GM21737 (cell line): ENCODE measurements around the gene NHSL2.

Experiments
- ATAC-seq: cut with Tn5 transposase; IDR thresholded peaks from one replicate; pipeline ENCODE4 v1.9.1; 2021; ENCODE audit warnings: mild to moderate bottlenecking, moderate library complexity; ENCODE audit not compliant: unreplicated experiment

The NHSL2 gene

DNA sequence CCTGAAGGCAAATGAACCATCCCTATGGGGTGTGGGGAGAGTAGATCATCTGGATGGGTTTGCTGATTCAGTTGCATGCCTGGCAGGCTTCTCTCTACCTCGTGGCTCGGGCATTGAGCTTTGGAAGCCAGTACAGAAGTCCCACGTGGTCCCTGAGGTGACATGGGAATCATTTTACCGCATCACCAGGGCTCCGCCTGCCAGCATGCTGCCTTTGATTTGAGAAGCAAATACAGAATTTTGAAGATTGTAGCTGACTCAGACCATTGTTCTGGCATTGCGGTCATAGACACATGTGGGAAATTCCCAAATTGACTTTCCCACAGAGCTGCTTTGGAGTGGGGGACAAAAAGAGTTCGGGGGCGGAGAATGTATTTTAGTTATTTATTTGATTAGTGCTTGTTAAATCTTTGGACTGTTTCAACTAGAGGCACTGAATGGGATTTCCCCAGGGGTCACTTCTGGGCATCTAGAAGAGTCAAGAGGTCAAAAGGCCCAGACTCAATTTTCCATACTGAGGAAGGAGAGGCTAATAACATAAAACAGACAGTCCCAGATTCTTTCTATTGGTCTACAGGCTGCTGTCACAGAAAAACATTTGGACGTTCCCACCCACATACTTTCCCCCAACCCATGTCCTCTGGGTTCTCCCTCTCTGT, 79.3 kb downstream of the NHSL2 start:
- ATAC-seq = no peak

GRCh38 chrX:71990518-71990917, 79.9 kb downstream of the NHSL2 start:
- no peak for ATAC-seq

DNA sequence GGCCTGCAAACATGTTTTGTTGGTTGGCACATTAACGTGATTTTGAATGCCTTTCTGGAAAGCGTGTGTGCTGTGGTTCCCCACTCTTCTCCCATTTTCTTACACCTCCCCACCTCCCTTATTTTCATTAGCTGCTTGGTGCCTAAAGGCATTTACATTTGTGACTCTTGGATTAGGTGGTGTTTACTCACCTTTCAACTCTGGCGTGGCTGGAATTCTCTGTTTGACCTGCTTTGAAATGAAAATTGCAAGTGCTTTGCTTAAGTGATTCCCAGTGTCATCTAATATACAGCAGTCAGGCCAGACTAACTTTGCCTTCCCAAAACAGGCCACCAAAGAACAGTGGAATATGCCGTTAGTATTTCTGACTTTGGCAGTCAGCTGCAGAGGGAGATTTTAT, 80.5 kb downstream of the NHSL2 start:
- ATAC-seq = no peak

DNA sequence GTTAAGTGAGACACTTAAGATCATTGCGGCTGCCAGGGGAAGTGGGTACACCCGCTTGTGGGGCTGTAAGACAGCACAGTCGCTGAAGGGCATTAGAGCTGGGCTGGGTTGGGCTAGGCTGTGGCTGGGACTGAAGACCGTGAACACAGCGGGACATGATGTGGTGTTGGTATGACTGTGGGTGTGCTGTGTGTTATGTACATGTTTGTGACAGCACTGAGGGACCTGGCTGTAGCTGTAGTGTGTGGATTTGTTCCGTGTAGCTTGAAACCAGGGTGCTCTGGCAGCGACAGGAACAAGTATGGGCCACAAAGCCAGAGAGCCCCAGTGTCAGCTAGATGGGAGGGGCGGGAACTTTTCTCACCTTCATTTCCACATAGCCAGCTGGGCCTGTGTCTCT, 82.1 kb downstream of the NHSL2 start:
- ATAC-seq = no peak

- ATAC-seq = no peak
These were observed 82.7 kb downstream of the NHSL2 start for GRCh38 chrX:71993371-71993770.

GRCh38 chrX:71994601-71995000, 84.0 kb downstream of the NHSL2 start:
- no peak for ATAC-seq

DNA sequence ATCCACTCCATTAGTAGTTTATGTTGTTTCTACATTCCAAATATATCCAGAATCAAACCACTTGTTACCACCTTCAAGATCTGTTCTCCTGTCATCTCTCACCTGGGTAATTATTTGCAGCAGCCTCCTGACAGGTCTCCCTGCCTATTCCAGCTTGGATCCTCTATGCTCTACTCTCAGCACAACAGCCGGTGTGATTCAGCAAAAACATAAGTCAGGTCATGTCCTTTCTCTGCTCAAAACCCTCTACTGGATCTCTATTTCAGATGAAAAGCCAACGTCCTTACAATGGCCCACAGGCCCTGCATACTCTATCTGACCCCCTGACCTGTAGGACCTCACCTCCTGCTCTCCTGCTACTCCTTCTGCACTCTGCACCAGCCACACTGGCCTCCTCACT, 84.5 kb downstream of the NHSL2 start:
- no peak for ATAC-seq

DNA sequence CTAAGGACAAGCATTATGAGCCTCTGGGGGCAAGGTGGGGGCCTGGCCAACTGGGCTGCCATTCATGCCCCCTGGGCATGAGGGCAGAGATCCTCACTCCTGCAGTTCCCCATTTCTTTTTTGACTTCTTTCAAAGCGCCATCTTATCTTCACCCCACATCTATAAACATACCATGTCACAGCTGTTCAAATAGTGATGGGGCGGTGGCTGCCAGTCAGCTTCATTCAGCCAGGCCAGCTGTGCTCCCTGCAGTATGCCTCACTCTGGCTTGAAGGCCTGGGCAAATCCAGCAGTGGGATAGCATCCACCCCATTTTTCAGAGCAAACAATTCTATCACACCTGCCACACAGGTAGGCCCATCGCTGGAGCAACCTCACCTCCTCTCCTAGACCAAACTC, 85.5 kb downstream of the NHSL2 start:
- ATAC-seq = no peak

- ATAC-seq = no peak
These were observed 86.2 kb downstream of the NHSL2 start for GRCh38 chrX:71996826-71997225.

- ATAC-seq = no peak
These were observed 86.7 kb downstream of the NHSL2 start for GRCh38 chrX:71997320-71997719.

GRCh38 chrX:71998836-71999509, 88.3 kb downstream of the NHSL2 start:
- no peak for ATAC-seq

GRCh38 chrX:71999535-71999934, 88.9 kb downstream of the NHSL2 start:
- no peak for ATAC-seq

GRCh38 chrX:72001471-72001870, 90.8 kb downstream of the NHSL2 start:
- no peak for ATAC-seq

DNA sequence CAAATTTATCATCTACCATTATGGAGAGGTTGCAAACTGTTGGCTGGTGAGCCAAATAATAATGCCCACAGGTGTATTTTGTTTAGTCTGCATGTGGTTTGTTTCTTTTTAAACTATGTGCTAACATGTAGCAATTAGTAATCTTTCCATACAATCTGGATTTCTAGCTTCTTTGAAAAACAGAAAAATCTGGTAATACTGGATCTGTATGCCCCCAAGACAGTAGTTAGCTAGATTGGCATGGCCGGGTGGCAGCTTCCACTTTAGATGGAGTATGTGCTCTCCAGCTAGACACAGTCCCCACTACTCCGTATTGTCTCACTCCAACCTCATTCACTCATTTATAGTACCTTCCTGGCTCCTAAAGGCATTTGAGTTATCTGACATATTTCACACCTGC, 91.3 kb downstream of the NHSL2 start:
- ATAC-seq = no peak

- no peak for ATAC-seq
These were observed 92.2 kb downstream of the NHSL2 start for GRCh38 chrX:72002875-72003274.

DNA sequence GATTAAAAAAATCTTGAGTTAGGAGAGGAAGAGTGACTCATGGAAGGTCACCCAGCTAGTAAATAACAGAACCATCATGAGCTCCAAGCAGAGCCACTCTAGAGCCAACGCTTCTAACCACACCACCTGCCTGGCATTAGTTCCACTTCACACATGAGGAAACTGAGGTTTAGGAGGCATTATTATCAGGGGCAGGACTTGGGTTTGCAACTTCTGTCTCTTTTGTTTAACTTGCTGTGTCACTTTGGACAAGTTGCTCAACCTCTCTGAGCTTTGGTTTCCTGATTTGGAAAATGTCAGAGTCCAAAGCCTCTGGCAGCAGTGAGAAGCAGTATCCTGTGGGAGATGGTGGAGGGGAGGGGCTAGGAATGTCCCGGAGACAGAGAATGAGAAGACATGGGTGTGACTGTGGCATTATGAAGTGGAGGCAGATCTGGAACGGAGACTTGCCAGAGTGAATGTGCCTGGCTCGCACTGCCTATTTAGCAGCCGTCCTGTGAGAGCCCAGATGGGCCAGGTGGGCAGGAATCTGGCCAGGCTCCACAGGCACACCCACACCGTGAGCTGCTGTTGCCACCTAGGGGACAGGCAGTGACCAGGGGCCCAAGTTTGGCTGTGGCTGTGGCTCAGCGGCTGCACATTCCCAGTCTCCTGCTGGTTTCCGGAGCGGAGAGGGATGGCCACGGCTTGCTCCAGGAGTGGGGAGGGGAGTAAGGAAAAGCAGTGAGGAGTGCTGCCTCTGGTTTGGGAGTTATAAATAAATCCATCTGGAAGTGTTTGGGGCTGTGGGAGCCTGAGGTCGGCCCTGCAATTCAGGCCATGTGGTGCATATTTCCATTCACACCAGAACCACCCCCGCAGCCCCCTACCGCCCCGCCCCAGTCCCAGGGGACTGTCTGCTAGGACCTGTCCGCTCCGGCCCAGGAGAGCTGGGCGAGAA, 93.4 kb downstream of the NHSL2 start:
- ATAC-seq = no peak

DNA sequence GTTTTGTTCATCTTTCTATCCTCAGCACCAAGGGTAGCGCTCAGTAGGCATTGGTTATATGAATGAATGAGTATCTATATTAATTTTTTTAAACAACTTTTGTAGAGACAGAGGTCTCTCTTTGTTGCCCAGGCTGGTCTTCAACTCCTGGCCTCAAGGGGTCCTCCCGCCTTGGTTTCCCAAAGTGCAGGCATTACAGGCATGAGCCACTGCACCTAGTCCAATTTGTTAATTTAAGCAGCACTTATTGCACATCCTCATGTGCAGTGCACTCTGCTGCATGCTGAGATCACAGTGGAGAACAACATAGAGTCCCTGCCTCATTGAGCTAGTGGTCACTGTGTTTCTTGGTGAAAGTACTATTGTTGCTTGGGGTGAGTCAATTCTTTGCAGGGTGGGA, 94.4 kb downstream of the NHSL2 start:
- ATAC-seq = no peak

- no peak for ATAC-seq
These were observed 95.8 kb downstream of the NHSL2 start for GRCh38 chrX:72006461-72006860.

DNA sequence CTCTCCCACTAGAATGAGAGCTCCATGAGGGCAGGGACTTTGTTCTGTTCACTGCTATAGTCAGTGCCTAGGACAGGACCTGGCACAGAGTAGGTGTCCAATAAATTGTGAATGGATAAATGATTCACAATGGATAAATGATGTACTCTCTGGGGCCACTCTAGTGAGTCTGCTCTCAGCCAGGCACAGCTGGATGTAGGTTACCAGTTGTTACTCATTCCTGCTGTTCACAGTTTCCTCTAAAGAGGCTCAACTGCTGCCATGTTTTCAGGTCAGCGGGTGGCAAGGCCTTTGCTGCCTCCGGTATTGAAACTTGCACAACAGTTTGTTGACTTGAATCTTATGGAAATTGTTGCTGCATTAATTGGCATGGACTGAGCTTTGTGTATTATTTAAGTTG, 99.1 kb downstream of the NHSL2 start:
- ATAC-seq = no peak

DNA sequence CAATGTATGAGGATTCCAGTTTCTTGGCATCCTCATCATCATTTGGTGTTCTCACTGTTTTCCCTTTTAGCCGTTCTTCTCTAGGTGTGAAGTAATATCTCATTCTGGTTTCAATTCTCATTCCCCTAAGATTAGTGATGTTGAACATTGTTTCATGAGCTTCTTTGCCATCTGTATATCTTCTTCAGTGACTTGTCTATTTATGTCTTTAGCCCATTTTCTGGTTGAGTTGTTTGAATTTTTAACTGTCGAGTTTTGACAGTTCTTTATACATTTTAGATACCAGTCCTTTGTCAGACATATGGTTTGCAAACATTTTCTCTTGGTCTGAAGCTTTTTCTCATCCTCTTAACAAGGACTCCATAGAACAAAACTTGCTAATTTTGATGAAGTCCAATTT, 101.1 kb downstream of the NHSL2 start:
- ATAC-seq = no peak

DNA sequence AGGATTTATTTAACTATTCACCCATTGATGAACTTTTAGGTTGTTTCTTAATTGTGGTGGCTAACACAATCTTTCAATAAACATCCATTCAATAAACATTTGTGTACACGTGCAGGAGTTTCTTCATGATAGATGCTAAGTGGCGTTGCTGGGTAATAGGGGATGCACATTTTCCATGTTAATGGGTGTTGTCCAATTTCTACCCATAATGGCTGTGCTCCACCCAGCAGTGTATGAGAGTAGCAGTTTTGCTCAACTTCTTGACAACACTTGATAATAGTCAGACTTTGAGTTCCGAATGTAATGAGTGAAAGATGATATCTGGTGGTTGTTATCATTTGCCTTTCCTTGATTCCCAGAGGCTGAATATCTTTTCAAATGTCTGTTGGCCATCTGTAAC, 104.7 kb downstream of the NHSL2 start:
- no peak for ATAC-seq
